NK-92 (cell line): ENCODE measurements around the gene LYST.
"Not testable (repeated sequence)": the region's sequence is repeated elsewhere in the genome, so short reads cannot be mapped to it uniquely, and the experiment has no call there.

ENCODE experiments used
- DNase-seq: peaks from one replicate; lab custom pipeline; 2025; ENCODE audit not compliant: unreplicated experiment; lab: John Stamatoyannopoulos, UW

LYST gene

GRCh38 chr1:235861857-235862256 lies 4.8 kb downstream of the LYST start:
- no peak for DNase-seq

- no peak for DNase-seq
These were observed 5.9 kb downstream of the LYST start for GRCh38 chr1:235860829-235861228.

GRCh38 chr1:235859789-235860188 lies 6.9 kb downstream of the LYST start:
- no peak for DNase-seq

GRCh38 chr1:235858766-235859165 lies 7.9 kb downstream of the LYST start:
- no peak for DNase-seq

- DNase-seq = no peak
These were observed 8.9 kb downstream of the LYST start for GRCh38 chr1:235857756-235858155.

GRCh38 chr1:235855811-235856429 lies 10.8 kb downstream of the LYST start:
- no peak for DNase-seq

GRCh38 chr1:235854347-235854746 lies 12.4 kb downstream of the LYST start:
- DNase-seq = no peak

GRCh38 chr1:235853653-235854052 lies 13.1 kb downstream of the LYST start:
- no peak for DNase-seq

GRCh38 chr1:235852887-235853286 lies 13.8 kb downstream of the LYST start:
- no peak for DNase-seq

GRCh38 chr1:235851939-235852338 lies 14.8 kb downstream of the LYST start:
- DNase-seq = no peak

GRCh38 chr1:235848251-235848650 lies 18.5 kb downstream of the LYST start:
- not testable (repeated sequence) for DNase-seq

GRCh38 chr1:235845656-235846107 lies 21.0 kb downstream of the LYST start:
- not testable (repeated sequence) for DNase-seq

GRCh38 chr1:235844776-235845175 lies 21.9 kb downstream of the LYST start:
- no peak for DNase-seq

- no peak for DNase-seq
These were observed 23.2 kb downstream of the LYST start for GRCh38 chr1:235843461-235843961.

- DNase-seq = no peak
These were observed 24.7 kb downstream of the LYST start for GRCh38 chr1:235841938-235842545.

- DNase-seq = no peak
These were observed 28.7 kb downstream of the LYST start for GRCh38 chr1:235838021-235838420.

GRCh38 chr1:235835226-235835625 lies 31.5 kb downstream of the LYST start:
- no peak for DNase-seq

- DNase-seq = no peak
These were observed 32.1 kb downstream of the LYST start for GRCh38 chr1:235834620-235835019.

GRCh38 chr1:235832011-235832410 lies 34.7 kb downstream of the LYST start:
- DNase-seq = no peak

GRCh38 chr1:235831148-235831547 lies 35.6 kb downstream of the LYST start:
- no peak for DNase-seq

GRCh38 chr1:235826102-235826854 lies 40.4 kb downstream of the LYST start:
- DNase-seq = no peak

GRCh38 chr1:235825229-235825628 lies 41.5 kb downstream of the LYST start:
- DNase-seq = no peak
